GM23338 (cell line): ENCODE measurements around the gene PRSS50. TPM values are rescaled to one million over a fixed set of nuclear protein-coding genes. Genes with fewer than 3 reads are reported as not detected.

Experiments
- ATAC-seq: fragments of 200-7000 bp; cut with Tn5 transposase; 3 replicates; pipeline ENCODE4 v1.9.1; 2020
- DNase-seq: peaks from one replicate; pipeline ENCODE4 v3.0.0-alpha.2; 2015; ENCODE audit warnings: low spot score
- H2AFZ ChIP-seq: fragments of 200-600 bp; sonication (generic); 2 replicates; pipeline ENCODE4 v1.8.0; 2016; ENCODE audit warnings: antibody characterized with exemption, mild to moderate bottlenecking, moderate library complexity
- H3F3A ChIP-seq: fragments of 200-600 bp; sonication (generic); replicated peaks from 2 replicates; pipeline ENCODE4 v1.8.0; 2017; ENCODE audit warnings: antibody characterized with exemption, mixed run types, low read depth
- H3K27ac ChIP-seq: fragments of 200-600 bp; sonication (generic); 2 replicates; pipeline ENCODE4 v1.6.1; 2016; ENCODE audit warnings: low read depth
- H3K27me3 ChIP-seq: fragments of 200-600 bp; sonication (generic); 2 replicates; pipeline ENCODE4 v1.8.0; 2016; ENCODE audit warnings: mild to moderate bottlenecking, mixed run types, moderate library complexity; ENCODE audit not compliant: insufficient read depth
- H3K36me3 ChIP-seq: fragments of 200-600 bp; sonication (generic); 2 replicates; pipeline ENCODE4 v1.8.0; 2016; ENCODE audit warnings: mild to moderate bottlenecking; ENCODE audit not compliant: insufficient read depth
- H3K4me1 ChIP-seq: fragments of 200-600 bp; sonication (generic); 2 replicates; pipeline ENCODE4 v1.8.0; 2016; ENCODE audit warnings: mild to moderate bottlenecking, moderate library complexity; ENCODE audit not compliant: insufficient read depth
- H3K4me2 ChIP-seq: fragments of 200-600 bp; sonication (generic); 2 replicates; pipeline ENCODE4 v1.7.1; 2017; ENCODE audit warnings: mixed run types
- H3K4me3 ChIP-seq: fragments of 200-600 bp; sonication (generic); 2 replicates; pipeline ENCODE4 v1.6.1; 2016; ENCODE audit warnings: mixed run types
- H3K79me2 ChIP-seq: fragments of 200-600 bp; sonication (generic); replicated peaks from 2 replicates; pipeline ENCODE4 v1.8.0; 2017; ENCODE audit warnings: mild to moderate bottlenecking; ENCODE audit not compliant: insufficient read depth
- H3K9me2 ChIP-seq: fragments of 200-600 bp; sonication (generic); 2 replicates; pipeline ENCODE4 v1.8.0; 2017; ENCODE audit not compliant: insufficient read depth
- H4K20me1 ChIP-seq: fragments of 200-600 bp; sonication (generic); replicated peaks from 2 replicates; pipeline ENCODE4 v1.8.0; 2017; ENCODE audit warnings: mild to moderate bottlenecking; ENCODE audit not compliant: insufficient read depth
- H3K27ac Mint-ChIP-seq: 2 replicates; pipeline ENCODE4 v1.8.0; 2020; ENCODE audit warnings: inconsistent platforms, mild to moderate bottlenecking, moderate library complexity, mixed read lengths
- H3K27me3 Mint-ChIP-seq: 3 replicates; pipeline ENCODE4 v1.8.0; 2022; ENCODE audit warnings: low read depth, mild to moderate bottlenecking, moderate library complexity, mixed read lengths, inconsistent platforms; ENCODE audit not compliant: insufficient read depth, poor library complexity
- H3K36me3 Mint-ChIP-seq: 3 replicates; pipeline ENCODE4 v1.8.0; 2021; ENCODE audit warnings: low read depth, mild to moderate bottlenecking, inconsistent platforms, moderate library complexity, mixed read lengths
- H3K4me1 Mint-ChIP-seq: 3 replicates; pipeline ENCODE4 v1.8.0; 2020; ENCODE audit warnings: mild to moderate bottlenecking, inconsistent platforms, mixed read lengths
- H3K4me3 Mint-ChIP-seq: 3 replicates; pipeline ENCODE4 v1.8.0; 2021; ENCODE audit warnings: moderate library complexity, mild to moderate bottlenecking, inconsistent platforms, mixed read lengths
- H3K9me3 Mint-ChIP-seq: 3 replicates; pipeline ENCODE4 v1.8.0; 2020; ENCODE audit warnings: moderate library complexity, mild to moderate bottlenecking, inconsistent platforms, mixed read lengths
- CREB1 ChIP-seq: fragments of 250-450 bp; sonication (Bioruptor Pico); IDR thresholded peaks from 2 replicates; pipeline ENCODE4 v1.5.0; 2020; ENCODE audit warnings: low read depth, mild to moderate bottlenecking, moderate library complexity
- CTCF ChIP-seq, 2 experiments: fragments of 200-600 bp in 1 of 2; sonication (generic) in 1 of 2; conservative IDR thresholded peaks; 2 replicates each; pipeline versions ENCODE4 v1.5.1 to v1.6.1; 2016 to 2017; ENCODE audit warnings: antibody characterized with exemption in 2 of 2, low read depth in 2 of 2, mild to moderate bottlenecking in 2 of 2, moderate library complexity in 1 of 2
- ETS1 ChIP-seq: IDR thresholded peaks from 2 replicates; pipeline ENCODE4 v1.6.1; 2016; ENCODE audit warnings: antibody characterized with exemption
- EZH2 ChIP-seq: fragments of 200-600 bp; sonication (generic); IDR thresholded peaks from one replicate; pipeline ENCODE4 v1.8.0; 2017; ENCODE audit warnings: antibody characterized with exemption, mild to moderate bottlenecking, low read depth; ENCODE audit not compliant: unreplicated experiment
- JUNB ChIP-seq: IDR thresholded peaks from one replicate; pipeline ENCODE4 v1.6.1; 2016; ENCODE audit warnings: antibody characterized with exemption; ENCODE audit not compliant: unreplicated experiment
- NANOG ChIP-seq: IDR thresholded peaks from 2 replicates; pipeline ENCODE4 v1.6.1; 2016; ENCODE audit warnings: antibody characterized with exemption, borderline replicate concordance
- POLR2AphosphoS5 ChIP-seq: IDR thresholded peaks from 2 replicates; pipeline ENCODE4 v1.6.1; 2016; ENCODE audit warnings: antibody characterized with exemption, low read depth
- REST ChIP-seq: IDR thresholded peaks from one replicate; pipeline ENCODE4 v1.6.1; 2018; ENCODE audit warnings: antibody characterized with exemption; ENCODE audit not compliant: unreplicated experiment
- ZNF331 ChIP-seq: fragments of 250-450 bp; sonication (Bioruptor Pico); IDR thresholded peaks from 2 replicates; pipeline ENCODE4 v1.5.0; 2020; ENCODE audit warnings: low read depth, mild to moderate bottlenecking, moderate library complexity
- ZNF462 ChIP-seq: fragments of 250-450 bp; sonication (Bioruptor Pico); IDR thresholded peaks from 2 replicates; pipeline ENCODE4 v1.5.0; 2020; ENCODE audit warnings: mild to moderate bottlenecking, moderate library complexity
- polyA plus RNA-seq: library from polyadenylated mRNA; unstranded; fragments of >200 nt; fragmentation: Nextera tagmentation; extraction: Ambion mirVana; gene quantifications from 2 replicates; pipeline ENCODE4 v1.2.1, GENCODE V29; 2016
- total RNA-seq: library from RNA; depleted of rRNA; stranded (reverse); fragments of >200 nt; shearing (Covaris generic); gene quantifications from 2 replicates; pipeline ENCODE4 v1.2.3, GENCODE V29; 2014

The PRSS50 gene
- total and polyA plus RNA-seq, 2 experiments from 2014 or later, result 0.60 to 1.5 TPM

GRCh38 chr3:46737329-46737731, 19.7 kb upstream of the PRSS50 start:
- no peak overlapping the region for H2AFZ ChIP-seq
- no peaks in the 10 kb centered on the region for H3F3A ChIP-seq
- no peak overlapping the region for H3K4me3 ChIP-seq
- H3K9me2 ChIP-seq, result no peaks in the 10 kb centered on the region
- Mint-ChIP-seq H3K4me1 (no peaks in the 10 kb centered on the region), H3K27me3 (no peaks in the 10 kb centered on the region), H3K36me3 (no peaks in the 10 kb centered on the region), H3K4me3 (no peak overlapping the region), H3K27ac (no peak overlapping the region), H3K9me3 (peaks cover 3% of the 10 kb centered on the region; the same call in 1 of the 3 replicates)
- no peaks in the 10 kb centered on the region for H3K36me3 ChIP-seq
- TF ChIP-seq ETS1 (no peak), POLR2AphosphoS5 (no peak), CREB1 (CRISPR knock-in tag) (no peak), NANOG (no peak), CTCF (conservative IDR thresholded peaks at IDR 0.05; ENCODE audit: low read depth in 2 of 2) (no peak), ZNF331 (CRISPR knock-in tag) (no peak), ZNF462 (CRISPR knock-in tag) (no peak), JUNB (no peak), REST (no peak), EZH2 (no peak)
- H3K79me2 ChIP-seq, result no peaks in the 10 kb centered on the region
- no peaks in the 10 kb centered on the region for H3K4me1 ChIP-seq
- H3K4me2 ChIP-seq, result no peak overlapping the region
- ATAC-seq (no peak), DNase-seq (no peak)
- H4K20me1 ChIP-seq, result no peaks in the 10 kb centered on the region
- no peaks in the 10 kb centered on the region for H3K27me3 ChIP-seq
- H3K27ac ChIP-seq, result no peak overlapping the region
